RWPE1 (cell line): ENCODE data around the gene KHDC4.

Experiments
- CTCF ChIA-PET: fragments of 350-600 bp; sonication (Branson Sonifier 250); formaldehyde crosslinking; extraction: SDS; loops from one replicate; lab custom pipeline; 2021; lab: Yijun Ruan, JAX
- POLR2A ChIA-PET: fragments of 400-600 bp; formaldehyde crosslinking; extraction: SDS; loops from one replicate; lab custom pipeline; 2020; ENCODE audit warnings: antibody characterized with exemption; ENCODE audit not compliant: low non-redundant PET; lab: Yijun Ruan, JAX
- DNase-seq: peaks from one replicate; pipeline ENCODE4 v3.0.0; 2012; ENCODE audit warnings: low spot score
- H3K27ac ChIP-seq: fragments of 450-650 bp; 2 replicates; pipeline ENCODE4 v1.5.1; 2017
- TF ChIP-seq, protein P1 (sequence below): fragments of 450-650 bp; conservative IDR thresholded peaks from 2 replicates; pipeline ENCODE4 v1.5.1; 2017; ENCODE audit warnings: low read depth, mild to moderate bottlenecking

Gene KHDC4

DNA sequence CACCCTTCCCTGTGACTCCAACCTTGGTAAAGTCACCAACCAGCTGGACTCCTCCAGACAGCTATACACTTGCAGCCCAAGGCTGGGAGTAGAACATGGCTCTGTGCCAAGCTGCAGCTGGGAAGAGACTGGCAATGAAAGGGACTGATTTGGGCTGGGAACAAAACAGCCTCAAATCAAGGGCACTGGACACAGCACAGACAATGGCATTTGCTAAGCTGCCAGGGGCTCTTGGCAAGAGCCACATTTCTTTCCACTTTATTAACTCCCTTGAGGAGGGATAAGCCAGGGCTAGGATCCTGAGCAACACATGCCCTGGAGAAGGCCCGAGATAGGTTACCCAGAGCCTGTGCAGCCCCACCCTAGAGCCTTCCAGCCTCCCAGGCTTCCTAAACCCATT lies 62.8 kb downstream of the KHDC4 start:
- ChIA-PET CTCF (interaction anchor here (0.7 kb wide), 1 partner anchor 90 kb away, joined by 4 read pairs; no protein-coding TSS in a partner anchor), POLR2A (no interaction called here)
- TF ChIP-seq, protein P1, sequence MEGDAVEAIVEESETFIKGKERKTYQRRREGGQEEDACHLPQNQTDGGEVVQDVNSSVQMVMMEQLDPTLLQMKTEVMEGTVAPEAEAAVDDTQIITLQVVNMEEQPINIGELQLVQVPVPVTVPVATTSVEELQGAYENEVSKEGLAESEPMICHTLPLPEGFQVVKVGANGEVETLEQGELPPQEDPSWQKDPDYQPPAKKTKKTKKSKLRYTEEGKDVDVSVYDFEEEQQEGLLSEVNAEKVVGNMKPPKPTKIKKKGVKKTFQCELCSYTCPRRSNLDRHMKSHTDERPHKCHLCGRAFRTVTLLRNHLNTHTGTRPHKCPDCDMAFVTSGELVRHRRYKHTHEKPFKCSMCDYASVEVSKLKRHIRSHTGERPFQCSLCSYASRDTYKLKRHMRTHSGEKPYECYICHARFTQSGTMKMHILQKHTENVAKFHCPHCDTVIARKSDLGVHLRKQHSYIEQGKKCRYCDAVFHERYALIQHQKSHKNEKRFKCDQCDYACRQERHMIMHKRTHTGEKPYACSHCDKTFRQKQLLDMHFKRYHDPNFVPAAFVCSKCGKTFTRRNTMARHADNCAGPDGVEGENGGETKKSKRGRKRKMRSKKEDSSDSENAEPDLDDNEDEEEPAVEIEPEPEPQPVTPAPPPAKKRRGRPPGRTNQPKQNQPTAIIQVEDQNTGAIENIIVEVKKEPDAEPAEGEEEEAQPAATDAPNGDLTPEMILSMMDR = no peak
- H3K27ac ChIP-seq = no peak overlapping the region
- no peak for DNase-seq

DNA sequence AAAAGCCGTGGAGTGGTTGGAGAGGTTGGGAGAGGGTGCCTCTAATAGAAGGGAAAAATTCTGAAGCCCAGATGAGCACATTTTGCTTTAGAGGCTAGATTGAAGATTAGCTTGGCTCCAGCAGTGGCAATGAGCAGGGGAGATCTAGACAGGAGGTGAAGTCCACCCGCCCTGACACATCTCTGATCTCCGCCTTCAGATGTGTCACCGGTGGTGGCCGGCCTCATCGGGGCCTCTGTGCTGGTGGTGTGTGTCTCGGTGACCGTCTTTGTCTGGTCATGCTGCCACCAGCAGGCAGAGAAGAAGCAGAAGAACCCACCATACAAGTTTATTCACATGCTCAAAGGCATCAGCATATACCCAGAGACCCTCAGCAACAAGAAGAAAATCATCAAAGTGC lies 66.4 kb downstream of the KHDC4 start:
- DNase-seq = no peak
- ChIA-PET POLR2A (no interaction called here), CTCF (no interaction called here)
- no peak overlapping the region for H3K27ac ChIP-seq
- TF ChIP-seq, protein P1 = no peak

DNA sequence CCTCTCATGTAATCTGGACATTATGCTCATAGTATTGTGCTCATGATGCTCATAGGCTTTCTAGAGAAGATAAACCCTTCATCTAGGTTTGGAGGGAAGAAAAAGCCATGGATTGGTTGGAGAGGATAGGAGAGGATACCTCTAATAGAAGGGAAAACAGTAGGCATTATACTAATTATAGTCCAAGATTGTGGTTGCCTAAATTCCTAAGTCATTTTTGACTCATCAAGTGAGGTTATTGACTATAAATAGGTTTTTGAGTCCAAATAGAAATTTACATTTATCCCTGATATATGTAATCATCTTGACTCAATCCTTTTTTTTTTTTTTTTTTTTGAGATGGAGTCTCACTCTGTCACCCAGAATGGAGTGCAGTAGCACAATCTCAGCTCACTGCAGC lies 69.8 kb downstream of the KHDC4 start:
- no peak overlapping the region for H3K27ac ChIP-seq
- CTCF ChIA-PET = no interaction called here
- DNase-seq = no peak
- TF ChIP-seq, protein P1 = no peak
- POLR2A ChIA-PET = no interaction called here
